GM18505 (cell line): ENCODE measurements around the gene KIAA2012.

Source experiments
- ATAC-seq: cut with Tn5 transposase; IDR thresholded peaks from one replicate; pipeline ENCODE4 v1.9.1; 2021; ENCODE audit not compliant: unreplicated experiment
- POLR2A ChIP-seq: IDR thresholded peaks from 4 replicates; pipeline ENCODE4 v1.6.1; 2011; ENCODE audit warnings: borderline replicate concordance; ENCODE audit not compliant: insufficient read depth, insufficient read length; ENCODE audit errors: extremely low read depth

KIAA2012 gene

DNA sequence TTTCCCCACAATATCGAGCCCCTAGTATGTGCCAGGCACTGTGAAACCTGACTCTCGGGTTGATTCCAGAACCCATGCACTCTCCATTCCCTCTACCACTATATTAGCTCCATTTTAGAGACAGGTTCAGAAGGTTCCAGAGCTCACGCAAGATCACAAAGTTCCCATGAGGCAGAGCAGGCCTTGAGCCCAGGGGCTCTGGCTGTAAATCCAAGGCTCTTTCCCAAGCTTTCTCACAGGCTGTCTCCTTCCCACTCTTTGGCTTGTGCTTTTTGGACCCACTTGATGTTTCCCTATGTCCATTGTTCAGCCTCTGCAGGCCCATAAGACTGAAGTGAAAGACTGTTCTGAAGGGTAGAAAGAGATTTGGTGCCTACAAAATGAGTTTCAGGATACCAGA is 15.7 kb downstream of the KIAA2012 start:
- no peak for TF ChIP-seq POLR2A
- ATAC-seq, result no peak

DNA sequence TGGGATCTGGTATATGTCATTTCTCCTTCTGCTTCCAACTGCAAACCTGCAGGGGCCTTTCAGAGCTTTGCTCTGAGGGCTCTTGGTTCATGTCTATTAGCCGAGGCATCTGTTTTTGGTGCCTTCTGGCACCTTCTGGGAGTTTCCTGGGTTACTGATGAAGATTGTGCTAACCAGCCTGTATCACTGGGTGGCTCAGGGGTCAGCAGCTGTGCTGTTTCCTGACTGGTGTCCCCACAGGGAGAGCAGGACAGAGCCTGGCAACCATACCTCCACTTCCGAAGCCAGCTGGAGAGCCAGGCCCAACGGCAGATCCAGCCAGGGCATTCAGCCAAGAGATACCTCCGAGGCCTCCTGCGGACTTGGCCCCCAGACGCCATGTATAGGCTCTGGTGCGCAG is 17.5 kb downstream of the KIAA2012 start:
- no peak for TF ChIP-seq POLR2A
- ATAC-seq, result no peak

DNA sequence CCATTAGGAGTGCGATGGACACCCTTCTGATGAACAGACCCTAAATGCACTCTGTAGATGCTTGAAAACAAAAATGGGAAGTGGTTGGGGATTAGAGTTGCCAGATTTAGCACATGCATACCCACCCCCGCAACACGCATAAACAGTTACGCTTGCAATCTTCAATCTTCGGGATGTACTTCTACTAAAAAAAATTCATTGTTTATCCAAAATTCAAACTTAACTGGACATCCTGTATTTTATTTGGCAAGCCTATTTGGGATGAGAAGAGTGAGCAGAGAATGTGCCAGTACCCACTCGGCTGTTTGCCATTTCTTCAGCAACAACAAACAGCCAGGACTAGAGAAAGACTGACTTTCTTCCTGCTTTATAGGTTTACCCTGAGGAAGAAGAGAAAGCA is 18.4 kb downstream of the KIAA2012 start:
- no peak for TF ChIP-seq POLR2A
- no peak for ATAC-seq

- ATAC-seq, result no peak
- TF ChIP-seq POLR2A, result no peak
These were observed 21.5 kb downstream of the KIAA2012 start for GRCh38 chr2:202094426-202094986.

DNA sequence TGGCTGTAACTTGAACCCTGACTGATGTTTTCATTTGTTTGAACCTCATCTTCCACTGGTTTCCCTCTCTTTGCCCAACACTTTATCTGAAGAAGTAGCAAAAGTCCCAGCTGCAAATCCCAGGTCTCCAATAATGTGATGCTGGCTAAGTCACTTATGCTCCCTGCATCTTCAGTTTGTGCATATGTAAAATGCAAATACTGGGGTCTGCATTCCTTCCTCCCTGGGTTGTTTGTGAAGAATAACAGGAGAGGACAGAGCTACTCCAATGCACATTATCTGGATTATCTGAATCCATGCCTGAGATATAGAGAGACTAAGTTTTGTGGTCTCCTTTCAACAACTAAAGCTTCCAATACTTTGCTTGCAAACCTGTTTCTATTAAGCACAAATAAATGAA is 22.2 kb downstream of the KIAA2012 start:
- TF ChIP-seq POLR2A, result no peak
- no peak for ATAC-seq

DNA sequence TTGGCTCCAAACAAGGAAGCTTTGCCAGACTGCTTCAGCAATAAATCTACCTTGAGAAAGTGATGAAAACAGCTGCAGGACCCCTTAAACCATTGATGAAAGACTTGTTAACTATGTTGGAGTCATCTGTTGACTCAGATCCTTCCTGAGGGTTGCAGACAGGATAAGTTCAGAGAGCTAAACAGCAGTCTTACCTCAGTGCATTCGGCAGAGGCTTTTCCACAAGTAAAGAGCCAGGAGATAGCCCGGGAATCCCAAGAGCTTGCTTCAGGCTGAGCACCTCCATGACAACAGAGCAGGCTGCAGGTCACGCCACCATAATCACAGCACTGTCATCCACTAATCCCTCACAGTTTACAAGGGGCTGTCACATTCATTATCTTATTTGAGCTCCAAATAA is 23.7 kb downstream of the KIAA2012 start:
- no peak for ATAC-seq
- no peak for TF ChIP-seq POLR2A

DNA sequence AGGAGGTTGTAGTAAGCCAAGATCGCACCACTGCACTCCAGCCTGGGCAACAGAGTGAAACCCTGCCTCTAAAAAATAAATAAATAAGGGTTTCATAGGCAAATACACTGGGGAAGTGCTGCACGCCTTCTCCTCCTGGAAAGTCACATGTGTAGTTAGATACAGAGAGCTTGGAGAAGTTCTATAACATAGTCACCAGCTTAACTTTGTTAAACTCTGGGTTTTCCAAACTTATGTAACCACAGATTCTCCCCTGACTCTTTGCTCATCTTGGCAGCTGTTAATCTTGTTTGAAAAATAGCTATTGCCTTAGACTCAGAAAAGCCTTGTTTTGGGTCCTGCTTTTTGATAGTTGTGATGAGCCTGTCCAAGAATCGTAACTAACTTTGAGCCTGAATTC is 25.2 kb downstream of the KIAA2012 start:
- ATAC-seq, result no peak
- TF ChIP-seq POLR2A, result no peak

DNA sequence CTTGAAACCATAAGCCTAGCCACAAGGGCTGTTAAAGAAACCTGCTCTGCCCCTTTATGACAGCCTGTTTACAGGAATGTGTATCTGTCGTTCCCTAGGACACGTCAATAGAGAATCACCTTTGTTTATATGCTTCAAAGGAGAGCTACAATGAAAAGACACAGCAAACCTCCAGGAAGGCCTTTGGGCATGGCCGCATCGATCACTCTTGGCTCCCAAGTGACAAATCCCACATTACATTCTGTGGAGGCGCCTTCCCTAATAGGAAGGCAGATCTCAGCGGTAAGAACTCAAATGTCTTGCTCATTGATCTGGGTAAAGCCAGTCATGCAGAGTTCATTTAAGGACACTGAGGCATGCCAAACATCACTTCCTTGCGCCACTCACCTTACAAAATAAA is 26.5 kb downstream of the KIAA2012 start:
- no peak for TF ChIP-seq POLR2A
- no peak for ATAC-seq

DNA sequence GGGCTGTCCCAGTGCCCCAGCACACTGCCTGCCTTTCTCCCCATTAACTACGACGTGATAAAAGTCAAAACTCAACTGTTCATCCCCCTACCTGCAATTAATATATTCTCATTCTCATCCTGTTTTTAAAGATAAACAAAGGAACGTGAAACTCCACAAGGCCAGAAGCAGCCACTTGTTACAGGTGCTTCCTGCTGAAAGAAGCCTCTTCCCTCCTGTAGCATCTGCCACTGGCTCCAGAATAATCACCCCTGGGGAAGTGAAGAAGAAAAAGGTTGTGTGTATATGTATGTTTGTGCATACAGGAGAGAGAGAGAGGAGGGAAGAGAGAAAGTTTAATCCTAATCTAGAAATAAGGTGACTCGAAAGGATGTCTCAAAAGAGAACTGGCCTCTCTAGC is 27.1 kb downstream of the KIAA2012 start:
- TF ChIP-seq POLR2A, result no peak
- ATAC-seq, result no peak

- no peak for TF ChIP-seq POLR2A
- no peak for ATAC-seq
These were observed 28.0 kb downstream of the KIAA2012 start for GRCh38 chr2:202101026-202101579.

GRCh38 chr2:202102425-202103000 is 29.5 kb downstream of the KIAA2012 start:
- no peak for ATAC-seq
- no peak for TF ChIP-seq POLR2A

DNA sequence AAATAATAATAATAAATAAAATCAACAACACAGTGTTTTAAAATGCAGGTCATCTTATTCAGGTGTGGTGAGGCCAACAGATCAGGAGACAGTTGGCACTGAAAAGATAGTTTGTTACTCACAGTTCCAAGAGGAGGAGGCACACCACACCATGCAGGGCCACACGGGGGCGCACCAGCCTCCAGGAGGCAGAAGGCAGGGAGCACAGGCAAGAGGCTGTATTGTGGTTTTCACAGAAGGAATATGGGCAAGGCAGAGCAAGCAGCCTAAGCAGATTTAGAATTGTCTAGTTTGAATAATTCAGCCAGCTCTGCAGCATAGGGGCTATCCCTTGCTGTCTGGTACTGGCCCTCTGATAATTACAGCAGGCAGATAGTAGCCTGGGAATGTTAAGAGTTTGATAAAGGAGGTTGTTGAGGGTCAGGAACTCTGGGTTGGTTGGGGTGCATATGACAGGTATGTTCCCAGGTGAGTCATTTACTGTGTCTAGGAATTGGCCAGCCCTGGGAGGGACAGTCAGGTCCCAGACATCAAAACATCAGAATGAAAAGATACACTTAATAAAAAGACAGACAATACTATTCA is 31.3 kb downstream of the KIAA2012 start:
- no peak for ATAC-seq
- TF ChIP-seq POLR2A, result no peak

- no peak for ATAC-seq
These were observed 32.0 kb downstream of the KIAA2012 start for GRCh38 chr2:202105025-202105424.

DNA sequence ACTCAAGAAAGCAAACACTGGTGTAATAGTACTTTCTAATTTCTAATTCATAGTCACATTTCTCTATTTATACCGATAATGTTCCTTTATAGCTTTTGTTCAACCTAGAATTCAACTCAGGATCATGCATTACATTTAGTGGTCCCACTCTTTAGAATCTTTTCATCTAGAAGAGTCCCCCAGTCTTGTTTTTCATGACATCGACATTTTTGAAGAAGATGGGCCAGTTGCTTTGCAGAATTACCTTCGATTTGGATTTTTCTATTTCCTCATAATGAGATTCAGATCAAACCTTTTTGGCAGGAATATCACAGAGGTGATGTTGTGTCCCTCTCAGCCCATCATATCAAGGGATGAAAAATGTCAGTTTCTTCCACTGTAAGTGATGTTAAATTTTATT is 35.3 kb downstream of the KIAA2012 start:
- no peak for ATAC-seq
- TF ChIP-seq POLR2A, result no peak

More at GRCh38 chr2:202105025-202105424, 32.0 kb downstream of the KIAA2012 start:
- TF ChIP-seq POLR2A, result no peak
